HCT116 (cell line): ENCODE results near the gene ISYNA1. TPM values are rescaled to one million over a fixed set of nuclear protein-coding genes. Genes with fewer than 3 reads are reported as not detected.

Experiments used
- ATAC-seq: fragments of 200-7000 bp; cut with Tn5 transposase; 2 replicates; pipeline ENCODE4 v1.9.1; 2020; ENCODE audit warnings: mild to moderate bottlenecking, moderate library complexity
- BruUV-seq: library from RNA; stranded (reverse); fragments of 400-500 nt; replicated peaks from 2 replicates; lab custom pipeline; 2021; lab: Mats Ljungman, UMichigan
- CTCF ChIA-PET: fragments of 300-600 bp; sonication (Branson Sonifier 250); formaldehyde crosslinking; loops from one replicate; lab custom pipeline; 2021; ENCODE audit warnings: antibody characterized with exemption; lab: Charles Lee
- POLR2A ChIA-PET: fragments of 300-600, 350-600 bp; sonication (Branson Sonifier 250); formaldehyde crosslinking; loops from one replicate; lab custom pipeline; 2021; ENCODE audit warnings: antibody characterized with exemption; lab: Charles Lee
- RAD21 ChIA-PET, 2 experiments: fragments of 300-600 bp; sonication (Branson Sonifier 250); formaldehyde crosslinking; loops; one replicate each; lab custom pipeline; 2023; ENCODE audit warnings: low total read pairs in 2 of 2; ENCODE audit not compliant: uncharacterized antibody in 2 of 2, unreplicated experiment in 2 of 2, low non-redundant PET in 1 of 2; lab: Charles Lee
- DNase-seq: peaks from one replicate; pipeline ENCODE4 v3.0.0-alpha.2; 2010; ENCODE audit warnings: low read depth, low spot score
- H2AFZ ChIP-seq: fragments of 200-600 bp; shearing (Covaris generic), sonication (generic); 2 replicates; pipeline ENCODE4 v1.6.1; 2017; ENCODE audit warnings: low read depth, mixed run types, mixed read lengths, antibody characterized with exemption, low read length; ENCODE audit not compliant: poor library complexity, severe bottlenecking
- H3K27ac ChIP-seq: 2 replicates; pipeline ENCODE4 v1.5.1; 2012; ENCODE audit warnings: low read depth, low read length
- H3K27me3 ChIP-seq: fragments of 200-600 bp; sonication (generic); 2 replicates; pipeline ENCODE4 v1.6.1; 2016; ENCODE audit warnings: mixed run types, low read length, mixed read lengths; ENCODE audit not compliant: insufficient read depth
- H3K36me3 ChIP-seq, 2 experiments: fragments of 200-500 bp in 1 of 2; fragments of 200-600 bp in 1 of 2; sonication (Bioruptor generic) in 1 of 2; sonication (generic) in 1 of 2; 2 replicates each; pipeline versions ENCODE4 v1.5.1 to v1.6.1; 2014 to 2016; ENCODE audit warnings: low read length in 2 of 2, inconsistent platforms in 1 of 2, mixed read lengths in 1 of 2, mixed run types in 1 of 2; ENCODE audit not compliant: insufficient read depth in 2 of 2, control insufficient read depth in 1 of 2
- H3K4me1 ChIP-seq, 2 experiments: fragments of 200-600 bp in 1 of 2; sonication (generic) in 1 of 2; 2 replicates each; pipeline versions ENCODE4 v1.5.1 to v1.6.1; 2012 to 2017; ENCODE audit warnings: low read length in 2 of 2, inconsistent platforms in 1 of 2, mild to moderate bottlenecking in 1 of 2, mixed read lengths in 1 of 2, mixed run types in 1 of 2, moderate library complexity in 1 of 2; ENCODE audit not compliant: insufficient read depth in 2 of 2, control insufficient read depth in 1 of 2
- H3K4me2 ChIP-seq: fragments of 200-600 bp; sonication (generic); 2 replicates; pipeline ENCODE4 v1.6.1; 2017; ENCODE audit warnings: mixed run types, low read length, mixed read lengths
- H3K4me3 ChIP-seq, 2 experiments: fragments of 200-600 bp in 1 of 2; sonication (generic) in 1 of 2; replicated peaks in 1 of 2; 2 replicates each; pipeline ENCODE4 v1.5.1; 2011 to 2016; ENCODE audit warnings: low read length in 2 of 2, control low read depth in 1 of 2, low read depth in 1 of 2, mild to moderate bottlenecking in 1 of 2, mixed read lengths in 1 of 2, mixed run types in 1 of 2
- H3K79me2 ChIP-seq: fragments of 200-600 bp; sonication (generic); 2 replicates; pipeline ENCODE4 v1.6.1; 2017; ENCODE audit warnings: mild to moderate bottlenecking, mixed run types, low read length, moderate library complexity, mixed read lengths; ENCODE audit not compliant: insufficient read depth
- H3K9ac ChIP-seq: fragments of 200-600 bp; sonication (generic); 2 replicates; pipeline ENCODE4 v1.6.1; 2016; ENCODE audit warnings: low read length, mixed read lengths
- H3K9me2 ChIP-seq: fragments of 200-600 bp; sonication (generic), shearing (Covaris generic); 2 replicates; pipeline ENCODE4 v1.6.1; 2017; ENCODE audit warnings: mixed run types, mild to moderate bottlenecking, moderate library complexity; ENCODE audit not compliant: insufficient read depth
- H3K9me3 ChIP-seq, 2 experiments: fragments of 200-500 bp in 1 of 2; fragments of 200-600 bp in 1 of 2; sonication (Bioruptor generic) in 1 of 2; sonication (generic) in 1 of 2; 2 replicates each; pipeline ENCODE4 v1.6.1; 2014 to 2017; ENCODE audit warnings: low read length in 2 of 2, mixed read lengths in 2 of 2, inconsistent platforms in 1 of 2, low read depth in 1 of 2, mild to moderate bottlenecking in 1 of 2, mixed run types in 1 of 2, moderate library complexity in 1 of 2; ENCODE audit not compliant: control insufficient read depth in 1 of 2, insufficient read depth in 1 of 2
- H4K20me1 ChIP-seq: fragments of 200-600 bp; sonication (generic), shearing (Covaris generic); 2 replicates; pipeline ENCODE4 v1.6.1; 2017; ENCODE audit warnings: mixed run types, mild to moderate bottlenecking, moderate library complexity; ENCODE audit not compliant: insufficient read depth
- CBX3 ChIP-seq: IDR thresholded peaks from 2 replicates; pipeline ENCODE4 v1.6.1; 2012; ENCODE audit warnings: low read depth
- CTCF ChIP-seq, 3 experiments: fragments of 200-600 bp in 1 of 3; sonication (generic) in 1 of 3; IDR thresholded peaks in 2 of 3; conservative IDR thresholded peaks in 1 of 3; 2 replicates each; pipeline ENCODE4 v1.5.1; 2012 to 2017; ENCODE audit warnings: low read depth in 2 of 3, low read length in 2 of 3, antibody characterized with exemption in 1 of 3, borderline replicate concordance in 1 of 3, control low read depth in 1 of 3, mild to moderate bottlenecking in 1 of 3, mixed read lengths in 1 of 3, mixed run types in 1 of 3, moderate library complexity in 1 of 3; ENCODE audit not compliant: insufficient read depth in 1 of 3
- EZH2 ChIP-seq: fragments of 200-600 bp; sonication (generic); IDR thresholded peaks from 2 replicates; pipeline ENCODE4 v1.6.1; 2017; ENCODE audit warnings: antibody characterized with exemption, mixed run types
- EZH2phosphoT487 ChIP-seq: fragments of 200-600 bp; IDR thresholded peaks from 2 replicates; pipeline ENCODE4 v1.6.1; 2018; ENCODE audit warnings: antibody characterized with exemption, borderline replicate concordance
- JUND ChIP-seq: IDR thresholded peaks from 2 replicates; pipeline ENCODE4 v1.6.1; 2012
- POLR2A ChIP-seq: IDR thresholded peaks from 2 replicates; pipeline ENCODE4 v1.7.0; 2011; ENCODE audit warnings: borderline replicate concordance; ENCODE audit not compliant: insufficient read depth, insufficient read length; ENCODE audit errors: extremely low read depth
- POLR2AphosphoS5 ChIP-seq: IDR thresholded peaks from 2 replicates; pipeline ENCODE4 v1.6.1; 2011; ENCODE audit warnings: mild to moderate bottlenecking, low read depth, low read length, moderate library complexity
- REST ChIP-seq: IDR thresholded peaks from 2 replicates; pipeline ENCODE4 v1.6.1; 2012; ENCODE audit warnings: low read depth
- SIN3A ChIP-seq: IDR thresholded peaks from 2 replicates; pipeline ENCODE4 v1.6.1; 2012; ENCODE audit warnings: low read depth
- SP1 ChIP-seq: IDR thresholded peaks from 2 replicates; pipeline ENCODE4 v1.6.1; 2012; ENCODE audit warnings: low read depth
- SRF ChIP-seq: IDR thresholded peaks from 2 replicates; pipeline ENCODE4 v1.6.1; 2012; ENCODE audit warnings: low read depth
- TCF7L2 ChIP-seq: IDR thresholded peaks from 2 replicates; pipeline ENCODE4 v1.7.0; 2011; ENCODE audit warnings: borderline replicate concordance, inconsistent platforms; ENCODE audit not compliant: insufficient read depth, insufficient read length; ENCODE audit errors: extremely low read depth
- YY1 ChIP-seq: IDR thresholded peaks from 2 replicates; pipeline ENCODE4 v1.6.1; 2011; ENCODE audit warnings: low read length, low read depth, moderate library complexity, mild to moderate bottlenecking; ENCODE audit not compliant: insufficient replicate concordance; ENCODE audit errors: extremely low read depth
- ZBTB33 ChIP-seq: IDR thresholded peaks from 2 replicates; pipeline ENCODE4 v1.6.1; 2011; ENCODE audit warnings: mild to moderate bottlenecking, low read length, moderate library complexity; ENCODE audit not compliant: insufficient replicate concordance; ENCODE audit errors: extremely low read depth
- ZNF274 ChIP-seq: fragments of 200-500 bp; sonication (Bioruptor generic); IDR thresholded peaks from 2 replicates; pipeline ENCODE4 v1.6.1; 2014; ENCODE audit warnings: mild to moderate bottlenecking, low read depth, low read length, inconsistent platforms
- intact Hi-C: fragments of 100-400 bp; cut with micrococcal nuclease; formaldehyde crosslinking; loops from 2 replicates; pipeline ENCODE4 v1.10.0; 2022
- total RNA-seq: library from RNA; stranded (reverse); gene quantifications from one replicate; pipeline ENCODE4 v1.2.1, GENCODE V29; 2021; ENCODE audit not compliant: unreplicated experiment

The ISYNA1 gene
- total RNA-seq, 1 experiment from 2014 or later = 365 TPM

GRCh38 chr19:18433735-18434398 is 4.1 kb downstream of the ISYNA1 start:
- no peak for TF ChIP-seq TCF7L2
- no peak for TF ChIP-seq CBX3
- TF ChIP-seq CTCF (IDR thresholded peaks at IDR 0.05 in 2 of 3, conservative IDR thresholded peaks at IDR 0.05 in 1 of 3; ENCODE audit: borderline replicate concordance in 1 of 3, insufficient read depth in 1 of 3, low read depth in 2 of 3, low read length in 2 of 3) = no peak
- no peak for TF ChIP-seq POLR2AphosphoS5
- no peak for TF ChIP-seq EZH2
- TF ChIP-seq SIN3A = no peak
- TF ChIP-seq REST = no peak
- TF ChIP-seq SRF = no peak
- TF ChIP-seq SP1 = no peak
- no peak for TF ChIP-seq ZBTB33
- TF ChIP-seq POLR2A = no peak
- no peak for TF ChIP-seq ZNF274
- no peak for TF ChIP-seq YY1
- TF ChIP-seq EZH2phosphoT487 = no peak
- TF ChIP-seq JUND = no peak; the same call in 1 of the 2 replicates
- H3K4me1 ChIP-seq = peaks cover 8 to 31% of the 10 kb centered on the region in 2 experiments
- H3K4me3 ChIP-seq = no peak overlapping the region
- no TSS peak for BruUV-seq
- no peaks in the 10 kb centered on the region for H3K9me3 ChIP-seq
- no peaks in the 10 kb centered on the region for H3K9me2 ChIP-seq
- ATAC-seq = no peak
- H4K20me1 ChIP-seq = no peaks in the 10 kb centered on the region
- no peaks in the 10 kb centered on the region for H3K27me3 ChIP-seq
- ChIA-PET POLR2A (interaction anchor here (1.2 kb wide), 1 partner anchor 15 kb away, joined by 6 read pairs; the partner anchor contains the start of gene SSBP4), CTCF (no interaction called here), RAD21 (no interaction called here)
- H3K9ac ChIP-seq = no peak overlapping the region
- H3K27ac ChIP-seq = peak overlapping the region; percentile 38
- H3K4me2 ChIP-seq = no peak overlapping the region
- intact Hi-C loops = no loop called here
- peaks cover 9% of the 10 kb centered on the region; the same call in 1 of the 2 replicates for H3K79me2 ChIP-seq
- no peak for DNase-seq
- H3K36me3 ChIP-seq = peaks cover 3 to 8% of the 10 kb centered on the region in 2 experiments; a peak in 2 of 4 replicates
- no peak overlapping the region for H2AFZ ChIP-seq
